ENCODE measurements around the gene HAPLN3. TPM values are rescaled to one million over a fixed set of nuclear protein-coding genes. Genes with fewer than 3 reads are reported as not detected.

Gene HAPLN3
- polyA plus RNA-seq, 1 of the 3 experiments (the other 2 are of a cell fraction) = 9.7 TPM

GRCh38 chr15:88852476-88852875 lies 42.9 kb downstream of the HAPLN3 start:
- H3F3A ChIP-seq (replicated peaks; ENCODE audit: insufficient read depth) = no peaks in the 10 kb centered on the region
- H3K27ac ChIP-seq (ENCODE audit: low read depth in 2 of 2, low read length in 1 of 2) = no peak overlapping the region
- H3K4me1 ChIP-seq (ENCODE audit: control insufficient read depth in 1 of 2, insufficient read depth in 2 of 2, low read depth in 1 of 2, low read length in 1 of 2) = no peaks in the 10 kb centered on the region; a peak in 1 of 4 replicates
- H2AFZ ChIP-seq (ENCODE audit: low read depth) = no peak overlapping the region
- H3K79me2 ChIP-seq (ENCODE audit: insufficient read depth) = no peaks in the 10 kb centered on the region
- H3K4me2 ChIP-seq = no peak overlapping the region
- H3K9ac ChIP-seq = no peak overlapping the region
- H3K4me3 ChIP-seq (ENCODE audit: low read depth in 2 of 2, low read length in 1 of 2) = no peak overlapping the region
- no peak for TF ChIP-seq TAF1 (IDR thresholded peaks at IDR 0.05; ENCODE audit: borderline replicate concordance, low read depth, low read length)
- TF ChIP-seq RAD21 (IDR thresholded peaks at IDR 0.05; ENCODE audit: low read length) = no peak
- TF ChIP-seq JUND (IDR thresholded peaks at IDR 0.05) = no peak
- TF ChIP-seq CHD2 (IDR thresholded peaks at IDR 0.05; ENCODE audit: low read length, partially characterized antibody) = no peak
- no peak for TF ChIP-seq IRF3 (IDR thresholded peaks at IDR 0.05; ENCODE audit: low read depth, low read length)
- no peak for TF ChIP-seq PBX3 (IDR thresholded peaks at IDR 0.05)
- peaks cover 7% of the 10 kb centered on the region; the same call in 1 of the 2 replicates for H3K27me3 ChIP-seq (ENCODE audit: insufficient read depth)
- H3K9me3 ChIP-seq = no peaks in the 10 kb centered on the region
- H4K20me1 ChIP-seq (ENCODE audit: insufficient read depth) = no peaks in the 10 kb centered on the region
- POLR2A ChIA-PET = no interaction called here
- H3K36me3 ChIP-seq (replicated peaks in 1 of 2; ENCODE audit: control insufficient read depth in 1 of 2, insufficient read depth in 2 of 2, low read length in 1 of 2) = no peaks in the 10 kb centered on the region
- DNase-seq = no peak
- no peaks in the 10 kb centered on the region for H3K9me2 ChIP-seq
- CTCF ChIA-PET = no interaction called here

- H3K4me3 ChIP-seq (ENCODE audit: low read depth in 2 of 2, low read length in 1 of 2) = no peak overlapping the region
- no peak overlapping the region for H2AFZ ChIP-seq (ENCODE audit: low read depth)
- H3K9ac ChIP-seq = no peak overlapping the region
- no peak for TF ChIP-seq USF1 (IDR thresholded peaks at IDR 0.05; ENCODE audit: borderline replicate concordance, low read depth)
- no peak for TF ChIP-seq EP300 (IDR thresholded peaks at IDR 0.05; ENCODE audit: borderline replicate concordance in 1 of 2, low read depth in 1 of 2, low read length in 1 of 2)
- no peak for TF ChIP-seq FOXM1 (IDR thresholded peaks at IDR 0.05; ENCODE audit: low read depth)
- TF ChIP-seq TEAD4 (IDR thresholded peaks at IDR 0.05; ENCODE audit: borderline replicate concordance, insufficient read depth) = no peak
- no peak for TF ChIP-seq ELF1 (IDR thresholded peaks at IDR 0.05)
- no peak for TF ChIP-seq JUND (IDR thresholded peaks at IDR 0.05)
- no peak for TF ChIP-seq USF2 (IDR thresholded peaks at IDR 0.05; ENCODE audit: borderline replicate concordance, low read depth, low read length)
- TF ChIP-seq GATA2 (CRISPR knock-in tag; IDR thresholded peaks at IDR 0.05) = no peak
- TF ChIP-seq RCOR1 (IDR thresholded peaks at IDR 0.05; ENCODE audit: low read length) = no peak
- no peak for TF ChIP-seq CTCF (IDR thresholded peaks at IDR 0.05)
- no peak for TF ChIP-seq POLR2AphosphoS5 (IDR thresholded peaks at IDR 0.05; ENCODE audit: low read depth, low read length)
- TF ChIP-seq RFX5 (IDR thresholded peaks at IDR 0.05; ENCODE audit: low read length) = no peak
- no peak for TF ChIP-seq NFIC (IDR thresholded peaks at IDR 0.05; ENCODE audit: borderline replicate concordance)
- no peak for TF ChIP-seq FOSL2 (IDR thresholded peaks at IDR 0.05; ENCODE audit: borderline replicate concordance, low read depth)
- ChIA-PET CTCF (interaction anchor here (0.9 to 1.1 kb wide), 2 partner anchors 31 to 192 kb away, joined by 3 to 4 read pairs; no protein-coding TSS in a partner anchor), POLR2A (no interaction called here)
- H3K27ac ChIP-seq (ENCODE audit: low read depth in 2 of 2, low read length in 1 of 2) = no peak overlapping the region
- H3K4me2 ChIP-seq = no peak overlapping the region
- H4K20me1 ChIP-seq (ENCODE audit: insufficient read depth) = no peaks in the 10 kb centered on the region
- H3K27me3 ChIP-seq (ENCODE audit: insufficient read depth) = peaks cover 7% of the 10 kb centered on the region; the same call in 1 of the 2 replicates
- H3F3A ChIP-seq (replicated peaks; ENCODE audit: insufficient read depth) = no peaks in the 10 kb centered on the region
- no peaks in the 10 kb centered on the region for H3K79me2 ChIP-seq (ENCODE audit: insufficient read depth)
- WGBS (ENCODE audit: low lambda C conversion rate) = 52% methylated on average over 9 of the region's 22 CpGs
- DNase-seq = no peak
- no peaks in the 10 kb centered on the region for H3K9me2 ChIP-seq
- H3K36me3 ChIP-seq (replicated peaks in 1 of 2; ENCODE audit: control insufficient read depth in 1 of 2, insufficient read depth in 2 of 2, low read length in 1 of 2) = no peaks in the 10 kb centered on the region
- no peaks in the 10 kb centered on the region; a peak in 1 of 4 replicates for H3K4me1 ChIP-seq (ENCODE audit: control insufficient read depth in 1 of 2, insufficient read depth in 2 of 2, low read depth in 1 of 2, low read length in 1 of 2)
- no peaks in the 10 kb centered on the region for H3K9me3 ChIP-seq
These were observed 45.8 kb downstream of the HAPLN3 start for GRCh38 chr15:88849376-88850072.

All from SK-N-SH (cell line).